BJ (cell line): ENCODE measurements around the gene COL4A1. TPM values are rescaled to one million over a fixed set of nuclear protein-coding genes. Genes with fewer than 3 reads are reported as not detected.

Experiments used
- CTCF ChIA-PET: fragments of 350-600 bp; formaldehyde crosslinking; extraction: SDS; loops from one replicate; lab custom pipeline; 2021; ENCODE audit warnings: antibody characterized with exemption, inconsistent platforms; lab: Yijun Ruan, JAX
- POLR2A ChIA-PET: fragments of 300-600 bp; sonication (Branson Sonifier 250); formaldehyde crosslinking; extraction: SDS; loops from one replicate; lab custom pipeline; 2021; ENCODE audit warnings: antibody characterized with exemption; lab: Charles Lee
- DNase-seq: peaks from one replicate; pipeline ENCODE4 v3.0.0-alpha.2; 2011; ENCODE audit warnings: low read depth
- H3K27me3 ChIP-seq: 2 replicates; pipeline ENCODE4 v1.6.0; 2011; ENCODE audit warnings: low read length; ENCODE audit not compliant: control insufficient read depth, insufficient read depth
- H3K36me3 ChIP-seq: 2 replicates; pipeline ENCODE4 v1.5.1; 2011; ENCODE audit warnings: low read length; ENCODE audit not compliant: control insufficient read depth, insufficient read depth
- H3K4me3 ChIP-seq: 2 replicates; pipeline ENCODE4 v1.5.1; 2011; ENCODE audit warnings: low read depth, mild to moderate bottlenecking, control low read depth, low read length
- CTCF ChIP-seq: IDR thresholded peaks from 2 replicates; pipeline ENCODE4 v1.5.1; 2011; ENCODE audit warnings: low read depth, mild to moderate bottlenecking, control low read depth, inconsistent platforms, low read length, moderate library complexity; ENCODE audit not compliant: insufficient read depth
- polyA plus RNA-seq: library from polyadenylated mRNA; depleted of rRNA; stranded (reverse); fragments of >200 nt; gene quantifications from 2 replicates; pipeline ENCODE4 v1.2.3, GENCODE V29; 2011

The COL4A1 gene
- polyA plus RNA-seq, 1 experiment, result 375 TPM

- POLR2A ChIA-PET, result no interaction called here
- no peaks in the 10 kb centered on the region for H3K27me3 ChIP-seq
- H3K36me3 ChIP-seq, result peaks cover 2% of the 10 kb centered on the region
- no peak for DNase-seq
- CTCF ChIA-PET, result interaction anchor here (0.7 to 1.6 kb wide), 2 partner anchors 34 to 132 kb away, joined by 3 to 7 read pairs; no protein-coding TSS in a partner anchor
- H3K4me3 ChIP-seq, result no peak overlapping the region
- TF ChIP-seq CTCF, result no peak
Measured at GRCh38 chr13:110353339-110353977, 46.5 kb upstream of the COL4A1 start.

- no peak for DNase-seq
- no peak overlapping the region for H3K4me3 ChIP-seq
- ChIA-PET POLR2A (no interaction called here), CTCF (interaction anchor here (0.6 to 0.7 kb wide), 2 partner anchors 33 to 52 kb away, joined by 3 read pairs; no protein-coding TSS in a partner anchor)
- no peaks in the 10 kb centered on the region for H3K27me3 ChIP-seq
- H3K36me3 ChIP-seq, result no peaks in the 10 kb centered on the region; the same call in none of the 2 replicates
- 0 out of 2 replicates have a peak, but pooled peaks have one; percentile 10 for TF ChIP-seq CTCF
Measured at GRCh38 chr13:110352735-110353134, 45.8 kb upstream of the COL4A1 start.

DNA sequence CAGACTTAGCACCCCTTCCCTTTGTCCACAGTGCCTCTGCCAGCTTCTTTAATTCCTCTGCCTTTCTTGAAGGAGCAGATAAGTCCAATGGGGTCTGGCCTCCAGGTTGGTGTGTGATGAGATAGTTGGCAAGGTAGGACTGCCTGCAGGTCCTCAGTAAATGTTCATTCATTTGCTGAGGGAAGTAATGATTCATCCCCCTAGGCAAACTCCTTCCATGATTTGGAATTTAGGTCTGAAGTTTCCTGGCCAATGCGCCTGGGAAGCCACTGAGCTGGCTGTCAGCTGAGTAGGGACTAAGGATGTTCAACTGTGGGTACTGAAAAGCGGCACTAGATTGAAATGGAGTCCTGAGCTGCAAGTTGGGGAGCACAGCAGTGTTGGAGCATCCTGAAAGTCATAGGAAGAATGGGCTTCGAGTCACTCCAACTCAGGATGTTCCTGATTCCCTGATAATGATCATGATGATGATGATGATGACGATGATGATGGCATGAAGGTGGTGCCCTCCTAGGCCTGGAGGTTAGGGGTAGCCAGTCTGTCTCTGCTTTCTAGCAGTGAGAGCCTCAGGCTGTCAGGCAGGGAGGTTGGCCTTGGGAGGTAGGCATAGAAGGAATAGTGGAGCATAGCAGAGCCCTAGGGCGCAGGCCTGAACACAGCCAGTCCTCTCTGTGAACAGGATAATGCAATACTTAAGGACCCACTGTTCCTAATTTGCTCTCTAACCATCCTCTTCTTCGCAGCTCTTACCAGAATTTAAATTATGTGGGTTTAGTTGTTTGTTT, 44.9 kb upstream of the COL4A1 start:
- ChIA-PET CTCF (interaction anchor here (0.6 to 1.7 kb wide), 3 partner anchors 9 to 51 kb away, joined by 3 to 4 read pairs (median 3); no protein-coding TSS in a partner anchor), POLR2A (no interaction called here)
- no peak for TF ChIP-seq CTCF
- Histone ChIP-seq H3K4me3 (no peak overlapping the region), H3K36me3 (no peaks in the 10 kb centered on the region; the same call in 1 of the 2 replicates), H3K27me3 (no peaks in the 10 kb centered on the region)
- no peak for DNase-seq

GRCh38 chr13:110350509-110350908, 43.6 kb upstream of the COL4A1 start:
- POLR2A ChIA-PET, result no interaction called here
- TF ChIP-seq CTCF, result no peak
- no peak overlapping the region for H3K4me3 ChIP-seq
- no peak for DNase-seq
- H3K36me3 ChIP-seq, result no peaks in the 10 kb centered on the region; the same call in 1 of the 2 replicates
- H3K27me3 ChIP-seq, result no peaks in the 10 kb centered on the region
- CTCF ChIA-PET, result interaction anchor here (1.0 to 1.7 kb wide), 2 partner anchors 11 to 27 kb away, joined by 3 to 4 read pairs; no protein-coding TSS in a partner anchor

DNA sequence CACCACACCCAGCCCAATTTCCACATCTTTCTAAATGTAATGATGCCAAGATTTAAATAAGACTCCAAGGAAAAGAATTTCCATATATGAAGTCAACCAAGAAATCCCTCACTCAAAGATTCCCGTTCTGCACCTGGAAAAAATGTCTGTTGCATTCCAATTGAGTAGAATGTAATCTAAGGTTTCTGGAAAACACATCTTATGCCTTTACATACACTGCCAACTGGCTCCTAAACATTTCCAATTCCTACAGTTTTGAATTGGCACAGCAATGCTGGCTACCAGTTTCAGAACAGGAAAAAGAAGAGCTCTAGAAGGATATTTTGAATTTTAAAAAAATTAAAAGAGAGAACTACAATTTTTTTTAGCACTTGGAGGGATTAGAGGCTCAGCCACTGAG, 43.1 kb upstream of the COL4A1 start:
- Histone ChIP-seq H3K36me3 (no peaks in the 10 kb centered on the region; the same call in 1 of the 2 replicates), H3K4me3 (no peak overlapping the region), H3K27me3 (no peaks in the 10 kb centered on the region)
- ChIA-PET POLR2A (no interaction called here), CTCF (interaction anchor here (1.0 to 1.7 kb wide), 2 partner anchors 11 to 27 kb away, joined by 3 to 4 read pairs; no protein-coding TSS in a partner anchor)
- TF ChIP-seq CTCF, result no peak
- DNase-seq, result no peak
